Activated CD8-positive, alpha-beta memory T cell treated with anti-CD3 and anti-CD28 coated beads, Interleukin-2, amount 50 U/mL, for 4 hours (primary cell): ENCODE measurements around the gene SPATA25.
"Not testable (repeated sequence)": the region's sequence is repeated elsewhere in the genome, so short reads cannot be mapped to it uniquely, and the experiment has no call there.

Source experiments
- DNase-seq: peaks from one replicate; pipeline ENCODE4 v3.0.0-alpha.2; 2020

Gene SPATA25

DNA sequence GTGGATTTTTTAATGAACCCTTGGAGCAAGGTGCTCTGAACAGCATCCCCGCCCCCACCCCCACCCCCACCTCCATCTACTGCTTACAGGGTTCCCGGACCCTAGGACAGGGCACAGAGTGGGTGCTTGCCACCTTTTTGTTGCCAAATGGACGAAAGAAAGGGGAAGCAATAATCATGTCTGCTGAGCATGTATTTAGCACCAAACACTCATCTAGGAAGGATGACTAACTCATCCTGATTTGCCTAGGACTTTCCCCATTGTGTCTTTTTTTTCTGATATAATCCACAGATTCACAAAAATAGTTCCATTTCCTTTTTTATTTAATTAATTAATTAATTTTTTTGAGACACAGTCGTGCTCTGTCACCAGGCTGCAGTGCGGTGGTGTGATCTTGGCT lies 25.7 kb upstream of the SPATA25 start:
- DNase-seq, result no peak

DNA sequence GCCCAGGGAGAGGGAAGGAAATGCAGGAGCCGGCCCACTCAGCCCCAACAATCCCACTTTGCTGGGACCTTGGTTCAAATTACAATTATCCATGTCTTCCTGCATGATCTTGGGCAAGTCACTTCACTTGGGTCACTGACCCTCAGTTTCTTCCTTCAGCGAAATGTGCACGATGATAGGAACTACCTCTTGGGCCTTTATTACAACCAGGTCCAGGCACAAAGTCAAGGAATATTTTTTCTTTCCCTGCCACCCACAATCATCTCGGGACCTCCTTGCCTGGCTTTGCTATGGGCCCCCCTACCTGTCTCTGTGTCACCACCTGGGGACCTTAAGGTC lies 24.9 kb upstream of the SPATA25 start:
- no peak for DNase-seq

DNA sequence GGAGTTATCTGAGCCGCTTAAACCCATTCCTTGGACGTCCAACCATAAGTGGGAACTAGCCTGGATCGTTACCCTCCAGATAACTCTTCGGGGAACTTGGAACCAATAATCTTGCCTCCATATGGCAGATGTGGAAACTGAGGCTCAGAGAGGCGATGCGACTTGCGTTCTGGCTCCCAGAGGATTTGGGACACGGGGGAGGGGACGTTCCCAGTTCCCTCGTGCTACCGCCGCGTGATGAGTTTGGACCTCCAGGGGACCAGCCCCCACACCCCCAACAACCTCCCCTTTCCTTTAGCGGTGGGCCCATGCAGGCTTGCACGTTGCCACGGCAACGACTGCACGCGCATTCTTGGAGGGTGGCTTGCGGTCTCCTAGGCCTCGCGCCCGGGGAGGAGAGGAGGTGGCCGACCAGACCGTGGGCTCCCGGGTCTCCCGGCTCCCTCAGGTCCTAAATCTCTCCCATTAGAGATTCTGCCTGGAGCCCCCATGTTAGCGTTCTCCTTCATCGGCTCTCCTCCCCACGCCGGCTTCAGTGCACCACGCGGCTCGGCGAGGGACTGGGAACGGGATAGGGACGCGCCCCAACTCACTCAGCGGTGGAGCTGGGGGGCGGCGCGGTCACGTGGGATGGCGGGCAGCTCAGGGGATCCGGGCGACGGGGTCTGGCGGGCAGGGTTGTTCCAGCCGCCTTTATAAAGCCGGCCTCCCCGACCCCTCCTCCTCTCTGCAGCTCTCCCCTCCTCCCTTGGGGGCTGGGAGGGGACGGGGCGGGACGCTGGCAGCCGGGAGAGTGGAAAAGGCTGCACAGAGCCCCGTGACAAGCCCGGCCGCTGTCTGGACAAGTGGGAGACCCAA lies 24.3 kb upstream of the SPATA25 start, which contains the start of gene PLTP:
PLTP (minus strand) TSS at position 670 of the 858 bp plus-strand sequence. CDS start 703 bp downstream, outside the sequence.
- DNase-seq, result peak; percentile 32

DNA sequence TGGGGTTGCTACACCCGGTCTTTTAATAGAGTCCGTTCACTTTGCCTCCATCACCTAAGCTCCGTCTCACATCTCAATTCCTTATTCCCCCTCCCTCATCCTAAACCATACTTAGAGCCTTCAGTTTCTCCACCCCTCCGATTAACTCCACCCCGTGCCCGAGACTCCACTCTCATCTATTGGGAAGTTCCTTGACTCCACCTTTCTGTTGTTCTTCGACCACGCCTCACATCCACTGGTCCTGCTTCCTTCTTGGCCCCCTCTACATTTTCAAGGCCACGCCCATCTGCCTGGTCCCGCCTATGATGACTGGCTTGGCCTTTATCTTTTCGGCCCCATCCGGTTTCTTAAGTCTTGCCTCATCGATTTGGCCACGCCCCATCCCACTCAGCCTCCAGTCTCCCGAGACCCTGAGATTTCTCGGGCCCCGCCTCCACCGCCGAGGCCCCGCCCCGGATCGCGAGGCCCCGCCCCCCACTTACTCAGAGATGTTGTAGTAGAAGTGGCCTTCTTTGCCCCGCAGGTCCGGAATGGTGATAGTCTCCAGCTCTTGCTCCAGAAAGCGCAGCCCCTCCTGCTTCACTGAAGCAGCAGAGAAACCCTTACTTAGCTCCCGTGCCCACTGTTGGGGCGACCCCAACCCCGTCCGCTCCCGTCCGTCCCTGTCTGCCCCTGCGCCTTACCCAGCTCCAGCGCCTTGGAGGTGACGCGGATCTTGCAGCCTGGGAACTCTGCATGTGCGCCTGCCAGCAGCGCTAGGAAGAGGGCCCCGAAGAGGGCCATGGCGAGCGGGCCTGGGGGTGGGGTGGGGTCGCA lies 23.5 kb upstream of the SPATA25 start:
- peak; percentile 92 for DNase-seq

DNA sequence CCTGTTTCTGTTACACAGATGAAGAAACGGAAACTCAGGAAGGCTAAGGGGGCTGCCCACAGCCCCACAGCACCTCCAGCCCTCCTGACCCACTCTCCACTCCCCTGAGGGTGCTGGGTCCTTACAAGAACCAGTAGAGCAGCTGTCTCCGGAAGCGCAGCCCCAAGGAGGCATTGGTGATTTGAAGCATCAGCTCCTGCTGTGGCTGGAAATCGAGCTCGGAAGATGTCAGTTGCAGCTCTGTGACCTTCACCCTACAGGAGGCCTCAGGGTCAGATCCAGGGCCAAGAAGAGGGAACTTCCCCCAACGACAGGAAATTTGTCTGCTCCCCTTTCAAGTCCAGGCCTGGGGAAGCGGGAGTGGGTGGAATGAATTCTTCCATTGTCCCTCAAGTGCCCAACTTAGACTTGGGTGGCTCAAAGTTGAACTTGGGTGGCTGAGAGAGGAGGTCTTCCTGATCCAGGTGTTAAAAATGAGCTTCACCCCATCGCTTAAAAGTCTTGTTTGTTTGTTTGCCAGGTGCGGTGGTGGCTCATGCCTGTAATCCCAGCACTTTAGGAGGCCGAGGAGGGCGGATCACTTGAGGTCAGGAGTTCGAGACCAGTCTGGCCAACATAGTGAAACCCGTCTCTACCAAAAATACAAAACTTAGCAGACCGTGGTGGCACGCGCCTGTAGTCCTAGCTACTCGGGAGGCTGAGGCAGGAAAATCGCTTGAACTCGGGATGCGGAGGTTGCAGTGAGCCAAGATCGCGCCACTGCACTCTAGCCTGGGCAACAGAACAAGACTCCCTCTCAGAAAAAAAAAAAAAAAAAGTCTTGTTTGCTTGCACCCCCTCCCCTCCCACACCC lies 22.6 kb upstream of the SPATA25 start:
- DNase-seq, result no peak

DNA sequence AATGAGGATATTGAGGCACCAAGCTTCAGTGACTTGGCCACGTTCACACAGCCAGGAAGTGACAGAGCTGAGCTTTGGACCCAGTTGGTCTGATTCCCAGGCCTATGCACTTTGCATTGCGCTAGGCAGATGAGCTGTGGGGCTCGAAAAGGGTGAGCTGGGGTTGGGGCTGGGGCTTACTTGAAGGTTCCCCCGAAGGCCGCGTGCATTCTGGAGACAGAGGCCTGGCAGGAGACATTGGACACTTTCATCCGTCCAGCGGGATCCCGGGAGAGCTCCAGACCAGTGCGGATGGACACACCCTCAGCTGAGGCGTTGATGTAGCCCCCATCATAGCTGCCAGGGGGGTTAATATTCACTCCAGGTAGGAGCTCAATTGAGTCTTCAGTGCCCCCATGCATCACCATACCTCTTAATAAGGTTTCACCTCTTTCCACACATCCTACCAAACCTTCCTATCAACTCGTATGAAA lies 21.9 kb upstream of the SPATA25 start:
- no peak for DNase-seq

DNA sequence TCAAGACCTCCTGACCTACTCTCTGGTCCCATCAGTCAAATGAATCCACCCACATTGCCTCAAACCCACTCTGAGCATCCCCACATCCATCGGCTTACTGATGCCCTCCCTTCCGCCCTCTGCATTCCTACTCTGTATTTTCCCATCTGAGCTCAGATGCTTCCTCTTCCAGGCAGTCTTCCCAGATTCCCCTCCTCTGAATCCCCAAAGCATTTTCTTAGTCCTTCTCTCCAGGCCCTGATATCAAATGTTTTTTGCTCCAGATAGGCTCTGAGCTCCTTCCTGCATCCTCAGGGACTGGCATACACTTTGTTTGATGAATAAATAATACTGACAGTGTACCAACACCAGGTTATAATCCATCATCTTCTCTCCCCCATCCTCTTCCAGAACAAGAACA lies 20.7 kb upstream of the SPATA25 start:
- DNase-seq, result no peak

DNA sequence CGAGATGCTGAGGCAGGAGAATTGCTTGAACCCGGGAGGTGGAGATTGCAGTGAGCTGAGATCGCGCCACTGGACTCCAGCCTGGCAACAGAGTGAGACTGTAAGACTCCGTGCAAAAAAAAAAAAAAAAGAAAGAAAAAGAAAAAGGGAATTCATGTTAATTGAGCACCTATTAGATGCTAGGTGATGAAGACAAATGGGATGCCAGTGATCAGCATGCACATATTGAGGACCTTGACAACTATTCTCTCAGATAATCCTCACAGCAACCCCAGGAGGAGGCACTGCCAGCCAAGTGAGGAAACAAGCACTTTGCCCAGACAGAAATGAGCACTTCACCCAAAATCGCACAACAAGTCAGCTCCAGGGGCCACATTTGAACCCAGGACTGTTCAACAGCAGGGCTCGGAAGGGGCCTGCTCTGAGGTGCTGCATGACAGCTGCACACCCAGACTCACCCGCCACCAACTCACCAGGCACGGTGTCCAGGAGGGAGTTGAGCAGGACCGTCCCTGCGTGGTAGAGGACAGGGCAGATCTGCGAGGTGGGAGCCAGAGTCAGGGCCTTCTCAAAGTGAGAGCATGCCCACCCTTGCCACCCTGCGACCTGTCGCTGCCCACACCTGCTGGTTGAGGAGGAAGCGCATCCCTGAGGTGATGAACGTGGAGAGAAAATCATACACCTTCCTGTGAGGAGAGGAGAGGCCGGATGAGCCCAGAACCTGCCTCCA lies 20.0 kb upstream of the SPATA25 start:
- DNase-seq, result no peak

DNA sequence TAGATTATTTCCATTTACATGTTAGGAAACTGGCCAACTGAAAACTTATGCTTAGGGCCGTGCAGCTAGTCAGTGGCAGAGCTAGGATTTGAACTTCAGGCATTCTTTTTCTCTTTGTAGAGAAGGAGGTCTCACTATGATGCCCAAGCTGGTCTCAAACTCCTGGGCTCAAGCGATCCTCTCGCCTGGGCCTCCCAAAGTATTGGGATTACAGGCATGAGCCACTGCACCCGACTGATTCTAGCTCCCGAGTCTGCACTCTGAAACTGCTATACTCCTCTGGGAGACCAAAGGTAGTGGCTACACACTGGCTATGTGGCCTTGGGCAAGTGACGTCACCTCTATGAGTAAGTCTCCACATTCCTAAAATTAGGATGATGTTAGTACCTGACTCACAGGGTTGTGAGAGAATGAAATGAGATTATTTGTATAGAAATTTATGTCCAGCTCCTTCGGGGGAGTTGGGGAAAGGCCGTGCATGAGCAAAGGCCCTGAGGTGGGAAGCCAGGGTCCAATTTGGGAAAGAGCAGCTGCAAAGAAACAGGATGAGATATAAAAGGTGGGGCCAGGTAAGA lies 18.2 kb upstream of the SPATA25 start:
- DNase-seq, result no peak

DNA sequence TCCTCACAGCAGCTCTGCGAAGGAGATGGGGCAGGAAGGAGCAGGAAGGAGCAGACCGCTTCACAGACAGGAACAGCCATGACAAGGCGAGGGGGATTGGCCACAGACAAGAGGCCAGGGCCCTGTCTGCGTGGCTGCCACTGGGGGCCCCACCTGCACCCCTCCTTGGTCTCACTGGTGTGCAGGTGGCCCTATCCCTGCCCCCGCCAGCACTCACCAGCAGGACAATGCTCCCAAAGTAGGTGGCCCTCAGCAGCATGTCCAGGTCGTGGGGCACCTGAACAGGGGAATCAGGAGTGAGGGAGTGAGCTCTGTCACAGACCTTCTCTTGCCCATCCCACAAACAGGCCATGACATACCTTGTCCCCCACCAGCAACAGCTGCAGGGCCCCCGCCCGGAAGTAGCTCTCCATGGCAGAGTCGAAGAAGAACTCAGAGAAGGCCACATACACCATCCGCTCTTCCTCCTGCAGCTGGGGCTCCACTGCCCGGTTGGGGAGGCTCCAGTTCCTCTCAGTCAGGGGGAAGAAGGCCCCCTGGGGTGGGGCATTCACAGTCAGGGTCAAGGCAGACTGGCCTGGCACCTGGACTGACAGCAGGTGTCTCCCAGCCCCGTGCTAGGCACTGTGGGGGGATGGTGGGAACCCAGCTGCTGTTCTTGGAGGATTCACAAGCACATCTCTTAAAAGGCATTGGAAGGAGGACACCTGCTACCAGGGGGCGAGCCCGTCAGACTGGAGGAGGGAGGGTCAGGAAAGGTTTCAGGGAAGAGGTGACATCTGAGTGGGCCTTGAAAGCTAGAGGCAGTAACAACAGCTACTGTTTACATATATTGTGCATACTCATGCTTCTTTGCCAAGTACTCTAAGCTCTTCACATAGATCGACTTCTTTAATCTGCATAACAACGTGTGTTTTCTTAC lies 17.4 kb upstream of the SPATA25 start:
- DNase-seq, result no peak

DNA sequence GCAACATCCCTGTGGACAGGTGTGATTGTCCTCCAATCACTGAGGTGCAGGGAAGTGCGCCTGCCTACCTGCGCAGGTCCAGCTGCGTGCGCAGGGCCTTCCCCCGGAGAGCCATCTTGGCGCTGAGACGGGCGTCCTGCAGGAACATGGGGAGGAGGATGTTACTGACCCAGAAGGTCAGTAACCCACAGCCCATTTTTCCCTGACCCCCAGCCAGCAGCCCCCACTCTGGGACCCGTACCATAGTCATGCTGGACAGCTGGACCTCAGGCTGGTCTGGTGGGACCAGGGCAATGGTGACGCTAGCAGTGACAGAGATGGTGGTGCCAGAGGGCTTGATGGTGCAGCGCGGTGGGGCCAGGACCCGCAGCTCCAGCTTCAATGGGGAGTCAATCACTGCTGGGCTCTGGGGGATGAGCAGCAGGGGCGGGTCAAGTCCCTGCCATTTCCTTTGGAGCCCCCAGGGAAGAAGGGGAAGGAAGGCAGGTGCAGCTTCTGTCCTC lies 14.8 kb upstream of the SPATA25 start:
- DNase-seq, result no peak

DNA sequence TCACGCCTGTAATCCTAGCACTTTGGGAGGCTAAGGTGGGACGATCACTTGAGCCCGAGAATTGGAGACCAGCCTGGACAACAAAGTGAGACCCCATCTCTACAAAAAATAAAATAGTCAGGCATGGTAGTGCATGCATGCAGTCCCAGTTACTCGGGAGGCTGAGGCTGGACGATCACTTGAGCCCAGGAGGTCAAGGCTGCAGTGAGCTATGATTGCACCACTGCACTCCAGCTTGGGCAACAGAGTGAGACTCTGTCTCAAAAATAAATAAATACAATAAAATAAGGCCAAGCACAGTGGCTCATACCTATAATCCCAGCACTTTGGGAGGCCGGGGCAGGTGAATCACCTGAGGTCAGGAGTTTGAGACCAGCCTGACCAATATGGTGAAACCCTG lies 13.9 kb upstream of the SPATA25 start:
- not testable (repeated sequence) for DNase-seq

DNA sequence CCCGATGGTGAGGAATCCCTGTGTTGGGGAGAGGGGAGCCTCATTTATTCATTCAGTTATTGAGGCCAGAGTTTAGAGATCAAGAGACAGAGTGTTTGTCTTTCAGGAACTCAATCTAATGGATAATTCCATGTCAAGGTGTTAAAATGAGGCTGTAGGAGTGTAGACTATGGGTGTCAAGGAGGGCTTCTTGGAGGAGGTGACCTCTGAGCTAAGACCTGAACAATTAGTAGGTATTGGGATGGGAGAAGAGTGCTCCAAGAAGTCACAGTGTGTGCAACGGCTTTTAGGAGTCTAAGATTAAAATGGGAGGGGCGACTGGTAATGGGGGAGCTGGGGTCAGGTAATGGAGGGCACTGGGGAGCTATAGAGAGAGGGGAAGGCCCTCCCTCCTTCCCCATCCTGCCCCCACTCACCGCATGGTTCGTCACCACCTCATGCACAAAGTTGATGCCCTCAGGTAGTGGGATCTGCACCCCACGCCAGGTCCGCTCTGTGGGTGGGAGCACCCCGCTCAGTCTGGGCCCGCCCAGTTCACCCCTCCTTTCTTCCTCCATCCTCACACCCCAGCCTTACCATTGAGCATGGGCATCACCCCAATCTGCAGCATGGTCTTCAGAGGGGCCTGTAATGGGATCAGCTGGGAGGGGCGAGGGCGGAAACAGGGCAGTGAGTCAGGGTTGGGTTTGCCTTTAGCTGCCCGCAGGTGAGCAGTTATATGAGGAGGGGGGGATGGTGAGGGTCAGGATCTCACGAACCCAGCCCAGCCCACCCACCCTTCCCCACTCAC lies 11.8 kb upstream of the SPATA25 start:
- no peak for DNase-seq

DNA sequence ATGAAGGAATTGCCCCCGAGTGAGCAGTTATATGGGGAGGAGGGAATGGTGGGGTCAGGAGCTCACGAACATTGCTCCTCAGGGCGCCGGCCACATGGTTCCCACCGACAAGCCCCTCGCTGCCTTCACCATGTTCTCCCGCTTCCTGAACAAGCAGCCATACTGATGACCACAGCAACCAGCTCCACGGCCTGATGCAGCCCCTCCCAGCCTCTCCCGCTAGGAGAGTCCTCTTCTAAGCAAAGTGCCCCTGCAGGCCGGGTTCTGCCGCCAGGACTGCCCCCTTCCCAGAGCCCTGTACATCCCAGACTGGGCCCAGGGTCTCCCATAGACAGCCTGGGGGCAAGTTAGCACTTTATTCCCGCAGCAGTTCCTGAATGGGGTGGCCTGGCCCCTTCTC lies 10.9 kb upstream of the SPATA25 start:
- no peak for DNase-seq

DNA sequence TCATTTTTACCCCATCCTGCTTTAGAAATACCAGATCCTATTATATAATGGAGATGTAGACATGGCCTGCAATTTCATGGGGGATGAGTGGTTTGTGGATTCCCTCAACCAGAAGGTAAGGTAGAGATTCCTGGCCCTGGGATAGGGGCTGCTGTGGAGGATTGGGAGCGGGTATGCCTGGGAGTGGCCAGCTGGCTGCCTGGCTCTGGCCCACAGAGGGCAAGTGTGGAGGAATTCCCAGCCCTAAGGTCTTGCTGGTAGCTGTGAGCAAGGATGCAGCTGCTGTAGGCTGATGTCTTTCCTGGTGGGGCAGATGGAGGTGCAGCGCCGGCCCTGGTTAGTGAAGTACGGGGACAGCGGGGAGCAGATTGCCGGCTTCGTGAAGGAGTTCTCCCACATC lies 10.3 kb upstream of the SPATA25 start:
- no peak for DNase-seq

DNA sequence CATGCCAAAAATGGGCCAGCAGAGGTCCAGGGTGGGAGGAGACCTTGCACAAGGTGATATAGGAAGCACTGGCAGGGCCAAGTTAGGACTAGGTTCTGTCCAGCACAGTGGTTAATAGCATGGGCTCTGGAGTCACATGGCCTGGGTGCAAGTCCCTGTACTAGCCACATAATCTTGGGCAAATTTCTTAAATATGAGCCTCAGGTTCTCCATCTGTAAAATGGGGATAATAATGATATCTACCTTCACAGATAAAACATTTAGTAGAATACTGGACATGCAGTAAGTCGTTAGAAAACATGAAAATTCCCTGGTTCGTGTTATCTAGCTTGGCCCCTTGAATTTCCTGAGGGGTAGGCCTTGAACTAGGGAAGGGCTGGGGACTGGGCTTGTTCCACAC lies 9.9 kb upstream of the SPATA25 start:
- no peak for DNase-seq

DNA sequence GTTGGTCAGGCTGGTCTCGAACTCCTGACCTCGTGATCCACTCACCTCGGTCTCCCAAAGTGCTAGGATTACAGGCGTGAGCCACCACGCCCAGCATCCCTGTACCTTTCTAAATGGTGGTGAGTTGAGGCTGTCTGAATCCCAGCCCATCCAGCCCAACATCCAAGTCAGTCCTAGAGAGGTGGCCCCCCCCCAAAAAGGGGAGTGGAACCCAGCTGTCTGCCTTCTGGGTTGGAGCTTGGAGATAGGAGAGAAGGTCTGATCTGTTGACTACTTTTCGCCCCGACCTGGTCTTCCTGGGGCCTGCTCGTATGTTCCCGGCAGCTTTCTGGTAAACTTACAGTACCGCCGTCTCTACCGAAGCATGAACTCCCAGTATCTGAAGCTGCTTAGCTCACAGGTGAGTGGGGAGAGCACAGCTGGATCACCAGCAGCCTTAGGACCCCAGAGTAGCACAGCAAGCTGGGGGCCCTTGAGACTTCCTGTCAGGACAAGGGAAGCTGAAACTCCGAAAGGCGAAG lies 9.3 kb upstream of the SPATA25 start:
- no peak for DNase-seq

DNA sequence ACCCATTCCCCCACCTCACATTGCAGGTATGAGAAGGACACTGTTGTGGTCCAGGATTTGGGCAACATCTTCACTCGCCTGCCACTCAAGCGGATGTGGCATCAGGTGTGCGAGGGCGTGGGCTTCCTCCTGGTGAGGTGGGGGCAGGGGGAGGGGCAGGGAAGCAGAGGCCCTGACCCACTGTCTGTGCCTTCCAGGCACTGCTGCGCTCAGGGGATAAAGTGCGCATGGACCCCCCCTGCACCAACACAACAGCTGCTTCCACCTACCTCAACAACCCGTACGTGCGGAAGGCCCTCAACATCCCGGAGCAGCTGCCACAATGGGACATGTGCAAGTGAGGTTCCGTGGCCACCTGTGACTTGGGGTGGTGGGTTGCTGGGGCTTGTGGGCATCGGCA lies 7.4 kb upstream of the SPATA25 start:
- no peak for DNase-seq

DNA sequence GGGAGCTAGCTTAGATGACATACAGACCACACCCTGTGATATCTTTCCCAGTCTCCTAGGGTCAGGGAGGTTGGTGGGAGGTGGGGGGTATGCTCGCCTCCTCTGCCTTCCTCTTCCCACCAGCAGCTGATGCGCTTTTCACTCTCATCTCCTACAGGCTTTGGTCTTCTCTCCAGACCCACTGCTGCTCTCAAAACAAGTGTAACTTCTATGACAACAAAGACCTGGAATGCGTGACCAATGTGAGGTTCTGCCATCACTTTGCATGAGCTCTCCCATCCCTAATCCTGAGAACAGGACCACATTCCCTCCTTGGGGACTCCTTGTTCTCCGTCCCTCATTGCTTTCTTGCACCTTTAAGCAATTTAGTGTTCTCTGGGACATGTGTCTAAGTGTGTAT lies 6.4 kb upstream of the SPATA25 start:
- no peak for DNase-seq
